GM18508 (cell line): Measurements from ENCODE around the gene BIK.
"Not testable (repeated sequence)": the region's sequence is repeated elsewhere in the genome, so short reads cannot be mapped to it uniquely, and the experiment has no call there.

Experiments used
- ATAC-seq: cut with Tn5 transposase; IDR thresholded peaks from one replicate; pipeline ENCODE4 v1.9.1; 2021; ENCODE audit warnings: moderate number of reproducible peaks; ENCODE audit not compliant: insufficient read depth, unreplicated experiment

BIK gene

DNA sequence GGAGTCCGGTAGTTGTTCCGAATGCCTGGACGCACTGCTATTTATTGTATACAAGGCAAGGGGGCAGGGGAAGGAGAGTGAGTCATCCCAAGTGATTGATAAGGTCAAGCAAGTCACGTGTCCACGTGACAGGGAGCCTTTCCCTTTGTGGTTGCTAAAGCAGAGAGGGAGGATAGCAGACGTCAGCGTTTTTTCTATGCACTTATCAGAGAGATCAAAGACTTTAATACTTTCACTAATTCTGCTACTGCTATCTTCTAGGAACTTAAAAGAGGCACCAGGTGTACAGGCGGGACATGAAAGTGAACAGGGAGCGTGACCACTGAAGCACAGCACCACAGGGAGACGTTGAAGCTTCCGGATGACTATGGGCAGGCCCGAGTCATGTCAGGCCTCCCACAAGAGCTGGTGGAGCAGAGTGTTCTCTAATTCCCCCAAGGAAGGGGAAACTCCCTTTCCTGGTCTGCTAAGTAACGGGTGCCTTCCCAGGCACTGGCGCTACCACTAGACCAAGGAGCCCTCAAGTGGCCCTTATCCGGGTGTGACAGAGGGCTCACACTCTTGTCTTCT lies 6.4 kb upstream of the BIK start:
- not testable (repeated sequence) for ATAC-seq

DNA sequence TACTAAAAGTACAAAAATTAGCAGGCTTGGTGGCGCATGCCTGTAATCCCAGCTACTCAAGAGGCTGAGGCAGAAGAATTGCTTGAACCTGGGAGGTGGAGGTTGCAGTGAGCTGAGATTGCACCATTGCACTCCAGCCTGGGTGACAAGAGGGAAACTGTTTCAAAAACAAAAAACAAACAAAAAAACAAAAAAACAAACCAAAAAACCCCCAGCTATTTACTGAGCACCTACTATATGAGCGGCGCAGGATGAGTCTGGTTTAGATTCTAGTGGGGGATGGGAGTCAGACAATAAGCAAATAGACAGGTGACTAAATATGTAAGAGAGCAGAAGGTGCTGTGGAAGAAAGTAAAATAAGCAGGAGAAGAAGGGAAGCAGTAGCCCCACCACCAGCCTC lies 5.6 kb upstream of the BIK start:
- not testable (repeated sequence) for ATAC-seq

DNA sequence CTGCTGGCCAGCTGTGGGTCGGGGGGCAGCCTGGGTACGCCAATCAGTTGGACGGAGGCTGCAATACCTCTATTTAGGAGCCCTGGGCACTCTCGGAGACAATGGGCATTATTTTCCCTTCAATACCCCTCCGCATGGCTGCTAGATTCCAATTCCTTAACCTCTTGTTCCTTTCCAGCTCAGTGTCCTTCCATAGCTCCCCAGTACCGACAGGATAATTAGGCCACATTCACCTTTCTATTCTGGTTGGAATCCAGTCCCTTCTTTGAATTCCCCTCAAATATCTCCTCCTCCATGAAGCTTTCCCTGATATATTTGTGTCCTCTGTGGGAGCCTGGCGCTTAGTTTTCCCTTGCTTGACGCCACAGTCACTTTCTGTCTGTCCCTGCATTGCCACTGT lies 4.2 kb upstream of the BIK start:
- no peak for ATAC-seq

DNA sequence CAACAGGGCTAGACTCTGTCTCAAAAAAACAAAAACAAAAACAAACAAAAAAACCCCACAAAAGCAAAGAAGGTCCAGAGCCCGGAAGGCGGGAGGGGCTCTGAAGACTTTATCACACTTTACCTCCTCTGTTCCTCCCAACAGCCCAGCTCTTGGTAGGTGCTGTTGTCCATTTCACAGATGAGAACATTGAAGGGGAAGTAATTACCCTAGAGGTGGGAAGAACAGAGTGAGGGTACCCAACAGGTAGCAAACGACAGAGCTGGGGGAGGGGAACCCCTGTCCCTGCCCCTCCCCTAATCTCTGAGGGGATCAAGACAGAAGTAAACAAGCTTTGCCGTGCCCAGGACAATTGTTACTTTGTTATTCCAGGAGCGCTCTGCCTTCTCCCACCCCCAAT lies 1.0 kb upstream of the BIK start:
- ATAC-seq = no peak

DNA sequence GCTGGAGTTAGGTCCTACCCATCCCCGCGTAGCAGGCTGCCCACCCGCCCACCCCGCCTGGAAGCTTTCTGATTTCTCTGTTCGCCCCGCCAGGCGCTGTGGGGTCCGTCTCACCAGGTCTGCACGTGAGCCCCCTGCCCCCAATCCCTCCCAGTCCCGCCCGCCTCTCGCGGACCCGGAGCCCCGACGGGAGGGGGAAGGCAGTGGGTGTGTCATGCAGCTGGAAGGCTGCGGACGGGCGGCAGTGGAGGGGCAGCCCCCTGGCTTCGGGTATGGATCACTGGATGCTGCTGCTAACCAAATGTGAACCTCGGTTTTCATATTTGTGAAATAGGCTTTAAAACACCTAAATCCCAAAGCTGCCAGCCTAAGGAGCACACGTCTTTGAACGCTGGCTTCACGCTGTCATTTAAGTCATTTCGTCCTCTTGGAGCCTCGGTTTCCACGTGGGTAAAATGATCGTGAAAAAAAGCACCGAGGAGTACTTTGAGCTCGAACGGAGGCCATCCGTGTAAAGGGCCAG lies 568 bp upstream of the BIK start:
- ATAC-seq = no peak

DNA sequence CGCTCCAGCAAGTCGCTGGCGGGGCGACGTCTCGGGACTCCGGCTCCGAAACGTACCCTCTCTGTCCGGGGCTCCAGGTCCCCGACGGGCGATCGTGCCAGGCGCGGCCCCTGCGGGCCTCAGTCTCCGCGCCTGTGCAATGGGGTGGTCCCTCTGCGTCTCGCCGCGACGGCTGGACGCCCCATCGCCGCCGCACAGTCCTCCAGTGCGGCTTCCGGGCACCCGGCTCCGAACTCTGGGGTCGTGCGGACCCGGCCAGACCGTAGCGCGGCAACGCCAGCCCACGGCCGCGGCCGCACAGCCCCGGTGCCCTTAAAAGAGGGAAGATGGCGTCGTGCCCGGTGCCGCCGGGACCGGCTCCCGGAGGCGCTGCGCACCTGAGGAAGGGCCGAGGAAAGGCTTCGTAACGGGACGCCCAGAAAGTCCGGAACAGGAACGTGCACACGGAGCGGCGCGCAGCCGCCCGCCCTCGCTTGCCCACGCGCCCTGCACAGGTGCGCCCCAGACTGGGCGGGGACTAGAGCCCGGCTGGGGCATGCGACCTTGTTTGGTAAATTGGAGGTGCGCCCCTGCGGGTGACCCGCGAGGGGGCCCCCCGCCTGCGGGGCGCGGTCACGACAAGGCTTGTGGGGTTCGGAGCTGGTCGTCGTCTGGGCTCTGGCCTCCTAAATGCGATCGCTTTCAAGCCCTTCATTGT lies 525 bp downstream of the BIK start:
- no peak for ATAC-seq

DNA sequence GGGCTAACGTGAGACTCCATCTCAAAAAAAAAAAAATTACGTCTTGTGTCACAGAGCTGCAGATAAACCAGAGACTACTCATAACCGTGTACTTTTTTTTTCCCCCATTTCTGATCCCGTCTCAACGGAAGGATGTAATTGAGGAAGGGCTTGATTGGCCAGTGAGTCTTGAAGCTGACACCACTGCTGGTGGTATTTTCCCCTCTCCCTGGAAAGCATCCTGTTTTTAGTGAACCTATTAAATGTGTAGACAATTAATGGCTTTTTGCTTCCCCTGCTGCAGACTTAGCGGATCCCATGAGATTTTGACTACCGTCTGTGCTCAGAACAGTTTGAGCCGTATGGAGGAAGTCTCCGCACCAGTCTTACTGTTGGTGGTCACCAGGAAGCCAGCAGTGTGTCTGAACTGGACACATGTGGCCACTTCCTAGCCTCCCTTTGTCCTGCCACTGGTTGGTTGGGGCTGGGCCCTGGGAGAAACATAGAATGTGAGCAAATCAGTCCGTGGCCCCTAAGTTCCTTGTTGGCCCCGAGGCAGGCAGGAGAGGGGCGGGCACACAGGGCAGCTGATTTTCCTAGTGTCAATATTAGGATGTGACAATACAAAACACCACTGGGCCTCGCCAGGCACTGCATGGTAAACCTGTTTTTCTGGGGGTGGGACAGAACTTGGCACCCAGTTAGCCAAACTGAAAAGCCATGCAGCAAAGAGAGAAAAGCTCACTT lies 3.1 kb downstream of the BIK start:
- no peak for ATAC-seq

DNA sequence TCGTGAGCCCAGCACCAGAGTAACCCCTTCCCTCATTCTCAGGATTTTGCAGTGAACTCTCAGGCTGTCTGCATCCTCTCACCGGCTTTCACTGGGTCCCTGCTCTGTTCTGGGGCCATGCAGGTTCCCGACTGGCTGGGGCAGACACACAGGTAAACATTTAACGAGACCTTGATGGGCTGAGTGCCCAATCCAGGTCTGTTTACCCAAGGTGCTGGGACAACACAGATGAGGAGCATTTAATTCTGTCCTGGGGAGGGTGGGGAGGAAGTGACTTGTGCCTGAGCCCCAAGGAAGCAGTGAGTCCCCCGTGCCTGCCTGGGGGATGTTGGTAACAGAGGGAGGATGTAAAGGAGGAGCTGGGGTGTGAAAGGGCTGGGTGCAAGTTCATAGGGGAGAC lies 4.4 kb downstream of the BIK start:
- no peak for ATAC-seq

DNA sequence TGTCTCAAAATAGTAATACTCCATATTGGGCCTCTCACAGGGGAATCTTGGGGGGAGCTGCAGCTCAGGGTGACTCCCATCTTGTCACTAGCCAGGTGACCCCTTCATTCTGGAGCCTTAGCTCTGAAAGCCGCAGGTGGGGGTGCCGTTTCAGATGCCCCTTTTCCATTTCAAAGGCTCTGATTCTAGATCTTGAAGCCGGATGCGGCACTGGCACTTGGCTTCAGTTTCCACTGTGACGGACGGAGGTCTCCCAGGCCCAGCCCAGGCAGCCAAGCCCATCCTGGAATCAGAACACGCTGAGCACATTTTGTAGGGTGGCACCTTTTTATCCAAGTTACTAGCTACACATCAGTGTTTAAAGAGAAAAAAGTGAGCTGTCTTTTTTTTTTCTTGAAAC lies 6.4 kb downstream of the BIK start:
- no peak for ATAC-seq

DNA sequence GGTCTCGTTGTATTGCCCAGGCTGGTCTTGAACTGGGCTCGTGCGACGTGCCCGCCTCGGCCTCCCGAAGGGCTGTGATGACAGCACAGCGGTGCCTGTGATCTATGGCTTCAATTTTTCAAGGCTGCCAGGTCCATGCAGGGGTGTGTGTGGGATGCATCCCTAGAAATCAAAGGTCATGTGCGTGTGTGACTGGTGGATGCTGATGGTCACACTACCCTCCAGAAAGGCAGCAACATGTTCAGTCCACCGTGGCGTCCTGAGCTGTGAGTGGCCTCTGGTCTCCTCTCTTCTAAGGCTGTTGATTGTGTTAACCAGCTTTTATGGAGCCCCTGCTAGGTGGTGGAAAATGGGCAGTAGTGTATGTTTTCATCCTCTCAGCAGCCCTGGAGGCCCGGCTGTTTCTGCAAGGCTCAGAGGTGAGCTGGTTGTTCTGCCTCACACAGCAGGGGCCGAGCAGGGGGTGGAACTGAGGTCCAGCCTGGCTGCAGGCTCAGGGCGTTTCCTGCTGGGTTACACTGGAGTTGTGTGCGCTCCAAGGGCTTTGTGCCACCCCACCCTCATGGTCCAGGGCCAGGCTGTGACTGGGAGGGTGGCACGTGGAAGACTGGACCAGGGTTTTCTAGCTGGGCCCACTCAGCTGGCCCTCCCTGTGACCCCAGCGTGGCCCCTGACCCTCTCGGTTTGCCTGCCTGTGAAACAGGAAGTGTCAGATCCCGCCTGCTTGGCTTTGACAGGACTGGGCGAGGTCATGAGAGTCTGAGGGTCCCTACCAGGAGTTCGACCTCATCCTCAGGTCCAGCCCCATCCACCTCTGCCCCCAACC lies 7.7 kb downstream of the BIK start:
- ATAC-seq = no peak

DNA sequence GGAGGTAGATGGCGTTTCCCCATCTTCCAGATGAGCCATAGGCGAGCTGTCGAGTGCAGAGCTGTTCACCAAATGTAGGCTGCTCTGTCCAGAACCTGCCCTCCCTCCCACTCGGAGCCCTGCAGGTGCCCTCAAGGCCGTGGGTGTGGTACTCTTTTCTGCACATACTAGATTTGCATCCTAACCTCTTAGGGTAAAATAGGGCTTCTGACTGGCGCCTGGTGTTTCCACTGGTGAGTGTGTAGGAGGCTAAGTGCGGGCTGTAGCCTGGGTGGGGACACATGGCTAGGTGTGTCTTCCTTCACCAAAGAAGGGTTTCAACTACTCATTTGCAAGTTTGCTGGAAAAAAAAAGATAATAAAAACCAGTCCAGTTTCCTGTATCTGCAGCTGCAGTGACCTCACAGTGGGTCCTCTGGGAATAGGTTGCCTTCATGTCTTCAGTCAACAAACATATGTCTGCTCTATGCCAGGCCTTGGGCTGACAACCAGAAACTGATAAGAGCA lies 8.5 kb downstream of the BIK start:
- no peak for ATAC-seq

DNA sequence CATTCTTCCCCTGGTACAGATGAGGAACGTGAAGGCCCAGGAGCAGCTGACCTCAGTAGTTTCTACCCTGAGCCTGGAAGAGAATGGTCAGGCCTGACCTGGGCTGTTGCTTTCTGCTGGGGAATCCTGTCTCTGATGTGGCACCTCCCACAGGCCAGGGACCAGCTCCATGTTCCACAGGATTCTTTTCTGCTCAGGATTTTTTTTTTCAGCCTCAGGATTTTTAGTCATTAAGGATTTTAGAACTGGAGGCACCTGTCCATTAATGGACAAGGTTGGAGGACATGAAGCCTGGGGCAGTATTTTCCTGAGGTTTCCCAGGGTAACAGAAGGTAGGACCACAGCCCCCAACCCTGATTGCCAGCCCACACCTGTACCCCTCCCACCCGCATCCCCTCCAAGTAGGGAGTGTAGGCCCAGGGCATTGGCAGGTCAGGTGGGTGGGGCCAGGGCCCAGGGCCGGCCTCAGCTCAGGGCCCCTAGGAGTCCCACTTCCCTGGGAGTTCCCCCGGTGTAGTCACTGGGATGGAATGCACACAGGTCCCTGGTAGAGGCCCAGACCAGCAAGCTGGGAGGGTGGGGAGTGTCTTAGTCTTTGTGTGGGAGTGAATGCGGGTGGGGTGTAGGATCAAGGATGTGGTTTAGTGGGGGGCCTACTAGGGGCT lies 16.1 kb downstream of the BIK start:
- ATAC-seq = no peak

DNA sequence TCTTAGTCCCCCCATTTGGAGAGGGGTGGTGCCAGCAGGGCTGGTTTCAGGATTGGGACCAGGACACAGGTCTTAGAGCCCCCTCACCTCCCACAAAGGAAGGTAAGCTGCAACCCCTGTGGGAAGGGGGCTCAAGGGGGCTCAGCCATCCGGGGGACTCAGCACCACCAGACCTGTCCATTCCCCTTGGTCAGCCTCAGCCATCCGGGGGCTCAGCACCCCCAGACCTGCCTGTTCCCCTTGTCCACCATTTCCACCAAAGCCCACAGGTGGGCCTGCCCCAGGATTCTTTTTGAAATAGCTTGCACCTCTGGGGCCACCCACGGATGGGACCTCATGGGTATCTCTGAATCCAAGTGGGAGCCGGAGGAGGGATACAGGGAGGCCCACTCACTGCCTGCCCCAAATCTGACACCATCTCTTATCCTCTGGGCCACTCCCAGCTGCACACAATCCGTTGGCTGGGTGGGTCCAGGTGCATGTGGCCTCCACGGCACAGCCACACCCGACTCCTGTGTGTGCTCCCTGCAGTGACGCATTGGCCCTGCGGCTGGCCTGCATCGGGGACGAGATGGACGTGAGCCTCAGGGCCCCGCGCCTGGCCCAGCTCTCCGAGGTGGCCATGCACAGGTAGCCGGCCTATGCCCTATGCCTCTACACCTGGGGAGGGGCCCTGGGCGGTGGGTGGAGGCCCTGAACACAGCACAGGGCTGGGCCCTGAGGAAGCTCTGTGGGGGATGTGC lies 16.8 kb downstream of the BIK start:
- no peak for ATAC-seq

DNA sequence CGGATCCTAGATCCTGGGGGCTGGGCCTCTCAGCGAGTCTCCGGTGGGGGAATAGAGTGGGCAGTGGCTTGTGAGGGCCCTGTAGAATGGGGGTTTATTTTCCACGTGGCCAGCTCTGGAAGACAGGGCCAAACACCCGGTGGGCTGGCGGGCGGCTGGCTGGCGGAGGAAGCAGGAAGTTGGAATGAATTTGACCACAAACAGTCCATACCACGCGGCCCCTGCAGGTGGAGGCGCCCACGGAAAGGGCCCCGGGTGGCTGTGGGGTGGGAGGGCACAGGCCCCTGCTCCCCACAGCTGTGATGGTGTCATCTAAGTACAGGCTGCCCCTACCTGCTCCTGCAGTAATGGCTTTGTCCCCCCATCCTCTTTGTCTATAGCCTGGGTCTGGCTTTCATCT lies 17.6 kb downstream of the BIK start:
- ATAC-seq = no peak

DNA sequence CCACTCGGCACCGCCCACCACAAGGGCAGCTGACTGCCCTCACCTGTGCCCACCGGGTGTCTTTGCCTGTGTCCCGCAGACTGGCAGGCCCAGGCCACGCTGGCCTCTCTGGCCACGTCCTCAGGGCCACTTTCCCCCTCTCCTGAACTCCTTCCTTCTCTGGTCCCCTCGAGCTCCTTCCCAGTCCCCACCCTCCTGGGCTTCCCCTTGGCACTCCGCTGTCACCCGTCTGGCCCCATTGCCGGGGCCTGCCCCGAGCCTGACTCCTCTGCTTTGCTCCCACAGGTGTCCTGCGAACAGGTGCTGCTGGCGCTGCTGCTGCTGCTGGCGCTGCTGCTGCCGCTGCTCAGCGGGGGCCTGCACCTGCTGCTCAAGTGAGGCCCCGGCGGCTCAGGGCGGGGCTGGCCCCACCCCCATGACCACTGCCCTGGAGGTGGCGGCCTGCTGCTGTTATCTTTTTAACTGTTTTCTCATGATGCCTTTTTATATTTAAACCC lies 18.4 kb downstream of the BIK start:
- no peak for ATAC-seq

DNA sequence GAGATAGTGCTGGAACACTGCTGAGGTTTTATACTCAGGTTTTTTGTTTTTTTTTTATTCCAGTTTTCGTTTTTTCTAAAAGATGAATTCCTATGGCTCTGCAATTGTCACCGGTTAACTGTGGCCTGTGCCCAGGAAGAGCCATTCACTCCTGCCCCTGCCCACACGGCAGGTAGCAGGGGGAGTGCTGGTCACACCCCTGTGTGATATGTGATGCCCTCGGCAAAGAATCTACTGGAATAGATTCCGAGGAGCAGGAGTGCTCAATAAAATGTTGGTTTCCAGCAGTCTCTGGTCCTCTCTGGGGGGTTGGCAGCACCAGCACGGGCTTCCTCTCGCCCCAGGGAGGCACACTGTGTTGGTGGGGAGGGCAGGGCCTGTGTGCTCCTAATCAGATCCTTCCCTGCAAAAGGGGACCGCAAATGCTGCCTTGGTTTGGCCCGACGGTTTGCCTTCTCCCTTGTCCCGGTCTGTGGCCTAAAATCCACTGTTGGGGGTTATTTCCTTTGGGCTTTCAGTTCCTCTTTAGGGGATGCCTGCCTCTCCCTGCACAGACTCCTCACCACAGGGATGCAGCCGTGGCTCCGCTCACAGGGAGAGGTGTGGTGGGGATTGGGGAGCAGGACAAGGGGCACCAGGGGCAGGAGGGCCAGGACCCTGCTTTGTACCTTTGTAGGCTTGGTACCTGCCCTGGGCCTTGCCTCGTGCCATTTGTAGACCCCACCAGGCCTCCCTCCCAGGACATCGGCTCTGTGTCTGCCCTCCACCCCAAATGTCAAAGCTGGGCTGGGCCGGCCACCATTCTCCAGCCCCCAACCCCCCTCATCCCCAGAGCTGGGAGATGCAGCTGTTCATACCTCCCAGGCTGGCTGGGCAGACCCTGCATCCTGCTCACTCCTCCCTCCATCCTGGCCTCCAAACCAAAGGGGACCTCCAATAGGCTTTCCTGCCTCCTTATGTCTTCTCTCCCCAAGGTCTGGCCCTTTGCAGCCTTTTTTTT lies 19.2 kb downstream of the BIK start:
- no peak for ATAC-seq

DNA sequence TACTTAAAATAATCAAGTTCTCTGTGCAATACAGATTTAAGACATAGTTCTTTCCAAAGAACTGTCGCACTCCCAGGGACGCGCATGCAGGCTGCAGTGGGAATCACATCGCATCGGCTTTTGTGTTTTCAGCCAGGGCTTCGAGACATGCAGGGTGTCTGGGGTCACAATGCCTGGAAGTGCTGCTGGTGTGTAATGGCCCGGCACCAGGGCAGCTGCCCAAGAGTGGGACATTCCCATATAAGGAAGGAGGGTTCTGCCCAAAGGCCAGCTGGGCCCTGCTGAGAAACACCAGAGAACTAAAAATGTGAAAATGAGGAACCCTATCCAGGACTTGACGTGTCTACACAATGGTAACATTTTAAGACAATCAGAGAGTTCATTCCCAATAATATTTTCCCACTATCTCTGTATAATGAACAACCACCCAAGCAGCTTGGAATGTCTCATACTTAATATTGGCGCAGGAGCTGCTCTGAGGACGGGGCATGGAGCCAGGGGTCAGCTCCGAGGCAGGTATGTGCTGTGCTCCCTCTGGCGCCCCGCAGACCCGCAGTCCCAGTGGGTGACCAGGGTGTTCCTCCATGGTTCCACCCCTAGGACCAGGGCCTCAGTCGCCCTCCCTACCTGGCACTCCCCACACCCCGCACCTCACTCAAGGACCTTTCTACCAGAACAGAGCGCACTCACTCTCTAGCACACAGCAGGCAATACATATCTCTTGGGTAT lies 21.4 kb downstream of the BIK start:
- ATAC-seq = no peak
